HPDE6-E6E7 (cell line): ENCODE results near the gene CSMD2.

ENCODE experiments used
- DNase-seq: peaks from one replicate; pipeline ENCODE4 v3.0.0; 2011; ENCODE audit warnings: missing footprints; ENCODE audit errors: extremely low spot score

CSMD2 gene

GRCh38 chr1:33753087-33753856 lies 411.8 kb downstream of the CSMD2 start:
- no peak for DNase-seq

GRCh38 chr1:33745942-33746341 lies 419.1 kb downstream of the CSMD2 start:
- no peak for DNase-seq

GRCh38 chr1:33743221-33743998 lies 421.6 kb downstream of the CSMD2 start:
- no peak for DNase-seq

- DNase-seq: no peak
These were observed 422.4 kb downstream of the CSMD2 start for GRCh38 chr1:33742663-33743062.

- no peak for DNase-seq
These were observed 423.3 kb downstream of the CSMD2 start for GRCh38 chr1:33741749-33742148.

GRCh38 chr1:33740040-33740744 lies 424.8 kb downstream of the CSMD2 start:
- DNase-seq: no peak

- no peak for DNase-seq
These were observed 426.1 kb downstream of the CSMD2 start for GRCh38 chr1:33738976-33739375.

- no peak for DNase-seq
These were observed 426.5 kb downstream of the CSMD2 start for GRCh38 chr1:33738536-33738935.

- DNase-seq: no peak
These were observed 428.5 kb downstream of the CSMD2 start for GRCh38 chr1:33736496-33736895.

- DNase-seq: no peak
These were observed 429.4 kb downstream of the CSMD2 start for GRCh38 chr1:33735624-33736023.

GRCh38 chr1:33727310-33727709 lies 437.7 kb downstream of the CSMD2 start:
- DNase-seq: no peak

GRCh38 chr1:33726274-33726804 lies 438.7 kb downstream of the CSMD2 start:
- DNase-seq: no peak

- no peak for DNase-seq
These were observed 439.4 kb downstream of the CSMD2 start for GRCh38 chr1:33725556-33726160.

GRCh38 chr1:33725037-33725436 lies 440.0 kb downstream of the CSMD2 start:
- DNase-seq: no peak

- no peak for DNase-seq
These were observed 440.7 kb downstream of the CSMD2 start for GRCh38 chr1:33724348-33724747.

GRCh38 chr1:33723251-33723650 lies 441.8 kb downstream of the CSMD2 start:
- no peak for DNase-seq

- no peak for DNase-seq
These were observed 443.7 kb downstream of the CSMD2 start for GRCh38 chr1:33721301-33721815.

- no peak for DNase-seq
These were observed 445.0 kb downstream of the CSMD2 start for GRCh38 chr1:33719771-33720670.

- DNase-seq: no peak
These were observed 445.7 kb downstream of the CSMD2 start for GRCh38 chr1:33719326-33719725.

GRCh38 chr1:33718186-33718585 lies 446.8 kb downstream of the CSMD2 start:
- DNase-seq: no peak
